Measurements from ENCODE around the gene RXFP2. TPM values are rescaled to one million over a fixed set of nuclear protein-coding genes. Genes with fewer than 3 reads are reported as not detected.

RXFP2 gene
- total and polyA plus RNA-seq, 9 of the 15 experiments (the other 6 are each of a cell fraction or from before 2014, with no cell fraction given): not detected

- TF ChIP-seq MNT (conservative IDR thresholded peaks at IDR 0.05) (no peak), ZNF277 (CRISPR knock-in tag; IDR thresholded peaks at IDR 0.05; ENCODE audit: borderline replicate concordance) (no peak), YY1 (IDR thresholded peaks at IDR 0.05; ENCODE audit: borderline replicate concordance in 1 of 3, control insufficient read depth in 1 of 3, extremely low read depth in 1 of 3, insufficient read depth in 3 of 3, insufficient read length in 1 of 3, insufficient replicate concordance in 2 of 3, low read depth in 1 of 3, low read length in 2 of 3) (no peak)
These were observed 33.2 kb upstream of the RXFP2 start (continued) for GRCh38 chr13:31706105-31706504.

GRCh38 chr13:31717583-31717982, 21.7 kb upstream of the RXFP2 start:
- Histone ChIP-seq H3K4me1 (replicated peaks in 1 of 2; ENCODE audit: control insufficient read depth in 2 of 2, insufficient read depth in 2 of 2, low read length in 2 of 2) (no peaks in the 10 kb centered on the region), H3K9me1 (ENCODE audit: control insufficient read depth, insufficient read depth, low read length) (no peaks in the 10 kb centered on the region), H2AFZ (ENCODE audit: low read depth, low read length) (no peak overlapping the region), H3K27ac (ENCODE audit: extremely low read depth, low read depth, low read length) (no peak overlapping the region), H4K20me1 (replicated peaks; ENCODE audit: control insufficient read depth, insufficient read depth, low read length) (no peaks in the 10 kb centered on the region), H3K79me2 (ENCODE audit: control insufficient read depth, insufficient read depth, low read length) (no peaks in the 10 kb centered on the region), H3K9ac (ENCODE audit: insufficient read depth in 1 of 2, low read depth in 2 of 2, low read length in 2 of 2) (no peak overlapping the region), H3K4me2 (ENCODE audit: insufficient read depth, low read length) (no peak overlapping the region), H3K36me3 (ENCODE audit: control insufficient read depth, insufficient read depth, low read length) (no peaks in the 10 kb centered on the region), H3K4me3 (no peak overlapping the region), H3K9me3 (replicated peaks; ENCODE audit: control insufficient read depth, insufficient read depth, low read depth, low read length) (no peaks in the 10 kb centered on the region), H3K27me3 (ENCODE audit: control insufficient read depth in 2 of 2, insufficient read depth in 2 of 2, low read length in 2 of 2) (no peaks in the 10 kb centered on the region)
- ATAC-seq: no peak
- FAIRE-seq: no peak
- ChIA-PET CTCF (ENCODE audit: low intra/inter-chr PET ratio) (no interaction called here), POLR2A (no interaction called here)
- DNase-seq (ENCODE audit: extremely low read depth in 1 of 4, low spot score in 3 of 4): no peak
- in situ Hi-C loops (cut with MboI) (no loop called here), intact Hi-C loops (cut with micrococcal nuclease) (no loop called here)
- BruUV-seq (replicated peaks): no TSS peak
- TF ChIP-seq ZFP36 (IDR thresholded peaks at IDR 0.05; ENCODE audit: low read depth, low read length, partially characterized antibody) (no peak), MCM2 (IDR thresholded peaks at IDR 0.05; ENCODE audit: low read depth) (no peak), SREBF1 (IDR thresholded peaks at IDR 0.05; ENCODE audit: borderline replicate concordance, low read depth, low read length) (no peak), HOXB6 (CRISPR knock-in tag; IDR thresholded peaks at IDR 0.05; ENCODE audit: borderline replicate concordance) (no peak), MTF1 (CRISPR knock-in tag; IDR thresholded peaks at IDR 0.05; ENCODE audit: borderline replicate concordance) (no peak), ETS1 (conservative IDR thresholded peaks at IDR 0.05; ENCODE audit: control insufficient read depth, low read depth, low read length) (no peak), DPF2 (IDR thresholded peaks at IDR 0.05) (no peak), RAD21 (CRISPR knock-in tag; conservative IDR thresholded peaks at IDR 0.05 in 1 of 2, IDR thresholded peaks at IDR 0.05 in 1 of 2) (no peak), MAFF (IDR thresholded peaks at IDR 0.05; ENCODE audit: low read length) (no peak), GABPB2 (CRISPR knock-in tag; conservative IDR thresholded peaks at IDR 0.05) (no peak), NCOA2 (IDR thresholded peaks at IDR 0.05; ENCODE audit: partially characterized antibody in 2 of 2) (no peak), ZNF217 (CRISPR knock-in tag; IDR thresholded peaks at IDR 0.05) (no peak)

All from K562 (cell line).